ENCODE data around the gene GARNL3.

The GARNL3 gene

GRCh38 chr9:127392166-127392565, 127.6 kb downstream of the GARNL3 start:
- DNase-seq (ENCODE audit: low spot score) = no peak
- CTCF ChIA-PET = interaction anchor here (0.7 kb wide), 1 partner anchor 452 kb away, joined by 3 read pairs; no protein-coding TSS in a partner anchor
- POLR2A ChIA-PET (ENCODE audit: low non-redundant PET) = no interaction called here
- TF ChIP-seq CTCF (conservative IDR thresholded peaks at IDR 0.05; ENCODE audit: low read depth) = no peak
- peak overlapping the region; percentile 11; the same call in 1 of the 2 replicates for H3K27ac ChIP-seq

- CTCF ChIA-PET = interaction anchor here (0.6 to 0.9 kb wide), 2 partner anchors 45 to 221 kb away, joined by 3 read pairs; no protein-coding TSS in a partner anchor
- no peak for DNase-seq (ENCODE audit: low spot score)
- POLR2A ChIA-PET (ENCODE audit: low non-redundant PET) = no interaction called here
- no peak for TF ChIP-seq CTCF (conservative IDR thresholded peaks at IDR 0.05; ENCODE audit: low read depth)
- peak overlapping the region; percentile 11; the same call in 1 of the 2 replicates for H3K27ac ChIP-seq
Measured at GRCh38 chr9:127392976-127393375, 128.4 kb downstream of the GARNL3 start.

DNA sequence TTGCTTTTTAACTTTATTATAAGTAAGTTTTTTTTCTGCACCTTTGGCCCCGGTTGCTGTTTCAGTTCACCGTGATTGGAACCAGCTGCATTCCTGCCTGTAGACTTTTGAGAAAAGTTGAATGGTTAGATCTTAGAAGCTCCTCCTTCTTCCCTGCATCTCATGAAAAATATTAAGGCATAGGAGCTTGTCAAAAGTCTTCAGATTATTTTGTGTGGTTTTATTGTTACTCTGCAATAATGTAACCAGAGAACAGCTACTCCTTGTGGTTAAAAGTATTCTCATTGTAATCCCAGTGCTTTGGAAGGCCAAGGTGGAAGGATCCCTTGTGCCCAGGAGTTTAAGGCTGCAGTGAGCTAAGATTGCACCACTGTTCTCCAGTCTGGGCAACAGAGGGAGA, 129.1 kb downstream of the GARNL3 start:
- CTCF ChIA-PET = interaction anchor here (0.6 to 0.9 kb wide), 4 partner anchors 35 to 436 kb away, joined by 3 to 5 read pairs (median 3); no protein-coding TSS in a partner anchor
- TF ChIP-seq CTCF (conservative IDR thresholded peaks at IDR 0.05; ENCODE audit: low read depth) = no peak; the same call in 1 of the 2 replicates
- no peak for DNase-seq (ENCODE audit: low spot score)
- no peak overlapping the region for H3K27ac ChIP-seq
- POLR2A ChIA-PET (ENCODE audit: low non-redundant PET) = no interaction called here

DNA sequence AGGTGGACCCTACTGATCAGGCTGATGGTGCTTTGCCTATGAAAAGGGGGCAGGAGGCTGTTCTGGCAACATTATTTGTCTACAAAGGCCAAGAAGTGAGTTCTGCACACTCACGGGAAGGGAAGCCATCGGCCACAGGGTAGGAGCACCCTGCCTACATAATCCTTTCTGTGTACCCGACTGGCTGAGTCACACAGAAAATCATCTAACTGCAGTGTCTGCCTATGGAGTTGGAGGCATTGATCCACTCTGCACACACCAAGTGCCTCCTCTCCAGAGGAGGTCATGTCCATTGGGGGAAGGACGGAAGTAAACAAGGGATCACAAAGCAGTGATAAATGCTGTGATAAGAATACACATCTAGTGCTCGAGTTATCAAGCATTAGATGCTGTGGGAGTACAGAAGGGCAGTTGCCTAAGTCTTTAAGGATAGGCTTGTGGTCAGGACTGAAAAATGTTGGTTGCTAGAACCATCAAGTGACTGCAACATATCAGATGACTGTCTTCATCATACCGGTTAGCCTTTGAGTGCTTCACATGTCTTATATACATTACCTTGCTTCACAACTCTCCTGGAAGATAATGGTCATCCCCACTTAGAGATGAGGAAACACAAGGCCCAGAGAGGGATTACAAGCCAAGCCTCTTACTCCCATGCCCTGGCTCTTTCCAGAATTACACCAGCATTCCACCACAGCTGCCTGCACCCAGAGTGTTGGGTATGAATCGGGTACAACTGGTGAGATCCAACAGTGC, 131.1 kb downstream of the GARNL3 start:
- CTCF ChIA-PET = interaction anchor here (0.6 to 2.9 kb wide), 4 partner anchors 11 to 184 kb away, joined by 4 to 9 read pairs (median 6); no protein-coding TSS in a partner anchor
- DNase-seq (ENCODE audit: low spot score) = no peak
- H3K27ac ChIP-seq = no peak overlapping the region
- POLR2A ChIA-PET (ENCODE audit: low non-redundant PET) = no interaction called here
- TF ChIP-seq CTCF (conservative IDR thresholded peaks at IDR 0.05; ENCODE audit: low read depth) = no peak

DNA sequence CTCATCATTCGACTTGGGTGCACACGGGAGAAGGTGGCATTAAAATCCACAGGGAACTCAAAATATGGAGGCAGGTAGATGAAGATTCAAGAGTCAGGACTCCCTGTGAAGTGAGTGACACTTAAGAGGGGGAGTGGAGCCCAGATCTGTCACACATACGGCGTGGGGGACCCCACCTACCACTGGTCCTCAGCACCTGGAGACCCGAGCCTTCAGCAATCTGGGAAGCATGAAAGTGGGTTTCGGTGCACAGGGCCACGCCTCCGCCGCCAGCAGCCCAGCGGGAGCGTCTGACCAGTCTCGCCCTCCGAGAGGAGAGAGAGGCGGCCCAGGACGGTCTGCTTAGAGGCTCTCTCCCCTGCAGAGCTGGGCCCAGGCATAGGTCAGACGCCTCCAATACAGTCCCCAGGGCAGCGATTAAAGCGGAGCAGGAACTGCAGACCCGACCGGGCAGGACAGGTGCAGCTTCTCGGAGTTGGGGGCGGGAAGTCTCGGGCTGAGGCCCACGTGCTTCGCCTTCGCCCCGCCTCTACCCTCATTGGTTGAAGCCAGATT, 131.8 kb downstream of the GARNL3 start:
- no peak for TF ChIP-seq CTCF (conservative IDR thresholded peaks at IDR 0.05; ENCODE audit: low read depth)
- ChIA-PET POLR2A (ENCODE audit: low non-redundant PET) (interaction anchor here (0.9 kb wide), 2 partner anchors 55 to 172 kb away, joined by 4 read pairs; partner anchors contain the start of genes LRSAM1 and RPL12), CTCF (interaction anchor here (0.6 to 2.9 kb wide), 8 partner anchors 8 to 185 kb away, joined by 3 to 9 read pairs (median 6); no protein-coding TSS in a partner anchor)
- H3K27ac ChIP-seq = no peak overlapping the region
- no peak for DNase-seq (ENCODE audit: low spot score)

- ChIA-PET CTCF (interaction anchor here (0.5 to 2.9 kb wide), 13 partner anchors 9 to 185 kb away, joined by 3 to 9 read pairs (median 3); no protein-coding TSS in a partner anchor), POLR2A (ENCODE audit: low non-redundant PET) (interaction anchor here (0.6 to 0.9 kb wide), 5 partner anchors 27 to 575 kb away, joined by 3 to 7 read pairs (median 4); partner anchors contain the start of genes LRSAM1, RPL12 and ZNF79)
- H3K27ac ChIP-seq = peak within 1 kb of the TSS; percentile 84
- DNase-seq (ENCODE audit: low spot score) = peak; percentile 100
- no peak; the same call in 1 of the 2 replicates for TF ChIP-seq CTCF (conservative IDR thresholded peaks at IDR 0.05; ENCODE audit: low read depth)
Measured at GRCh38 chr9:127396808-127397645, 132.5 kb downstream of the GARNL3 start, which contains the start of gene SLC2A8. SLC2A8 (plus strand) TSS chr9:127397169; CDS start chr9:127397231, 62 bp downstream.

Measured in RWPE1 (cell line).